B cell (primary cell): Measurements from ENCODE around the gene CBLN3.

Source experiments
- EZH2 ChIP-seq: IDR thresholded peaks from 2 replicates; pipeline ENCODE4 v1.6.1; 2012; ENCODE audit warnings: borderline replicate concordance, low read depth, mild to moderate bottlenecking, moderate library complexity, low read length; ENCODE audit not compliant: insufficient read depth, poor library complexity, severe bottlenecking
- TF ChIP-seq, protein P1 (sequence below): fragments of 200-600 bp; IDR thresholded peaks from one replicate; pipeline ENCODE4 v1.8.0; 2022; ENCODE audit warnings: antibody characterized with exemption, mild to moderate bottlenecking

DNA sequence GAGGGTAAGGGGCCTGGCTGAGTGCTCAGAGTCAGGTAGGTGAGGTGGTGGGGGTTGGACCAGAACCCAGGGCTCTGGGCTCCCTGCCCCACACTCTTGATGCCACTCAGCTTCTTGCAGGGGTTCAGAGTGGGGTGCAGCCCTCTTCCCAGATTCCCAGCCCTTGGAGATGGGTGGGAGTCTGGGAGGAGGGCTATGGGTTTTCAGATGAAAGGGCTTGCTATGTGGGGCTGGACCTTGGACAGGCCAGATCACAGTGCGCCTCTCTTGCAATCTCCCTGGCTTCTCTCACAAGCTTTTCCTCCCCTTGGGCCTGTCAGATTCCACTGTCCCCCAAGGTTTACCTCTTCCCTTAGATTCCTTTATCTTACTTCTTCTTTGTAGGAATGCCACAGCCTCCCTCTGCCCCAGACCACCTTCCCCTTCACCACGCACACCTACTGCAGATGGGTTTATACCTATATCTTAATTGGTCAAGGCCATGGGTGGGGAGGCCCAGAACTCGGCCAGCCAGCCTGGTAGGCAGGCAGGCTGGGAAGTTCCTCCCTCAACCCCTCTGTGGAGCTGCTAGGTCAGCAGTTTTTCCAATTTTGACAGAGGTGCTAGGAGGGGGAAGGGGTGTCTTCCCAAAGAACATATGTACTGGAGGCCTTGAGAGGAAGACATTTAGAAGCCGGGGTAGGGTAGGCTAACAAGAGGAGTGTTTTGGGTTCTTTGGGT, 29.3 kb downstream of the CBLN3 start:
- TF ChIP-seq, protein P1, sequence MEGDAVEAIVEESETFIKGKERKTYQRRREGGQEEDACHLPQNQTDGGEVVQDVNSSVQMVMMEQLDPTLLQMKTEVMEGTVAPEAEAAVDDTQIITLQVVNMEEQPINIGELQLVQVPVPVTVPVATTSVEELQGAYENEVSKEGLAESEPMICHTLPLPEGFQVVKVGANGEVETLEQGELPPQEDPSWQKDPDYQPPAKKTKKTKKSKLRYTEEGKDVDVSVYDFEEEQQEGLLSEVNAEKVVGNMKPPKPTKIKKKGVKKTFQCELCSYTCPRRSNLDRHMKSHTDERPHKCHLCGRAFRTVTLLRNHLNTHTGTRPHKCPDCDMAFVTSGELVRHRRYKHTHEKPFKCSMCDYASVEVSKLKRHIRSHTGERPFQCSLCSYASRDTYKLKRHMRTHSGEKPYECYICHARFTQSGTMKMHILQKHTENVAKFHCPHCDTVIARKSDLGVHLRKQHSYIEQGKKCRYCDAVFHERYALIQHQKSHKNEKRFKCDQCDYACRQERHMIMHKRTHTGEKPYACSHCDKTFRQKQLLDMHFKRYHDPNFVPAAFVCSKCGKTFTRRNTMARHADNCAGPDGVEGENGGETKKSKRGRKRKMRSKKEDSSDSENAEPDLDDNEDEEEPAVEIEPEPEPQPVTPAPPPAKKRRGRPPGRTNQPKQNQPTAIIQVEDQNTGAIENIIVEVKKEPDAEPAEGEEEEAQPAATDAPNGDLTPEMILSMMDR: no peak
- no peak for TF ChIP-seq EZH2
